ENCODE results near the gene TRIM5. TPM values are rescaled to one million over a fixed set of nuclear protein-coding genes. Genes with fewer than 3 reads are reported as not detected.

TRIM5 gene, protein sequence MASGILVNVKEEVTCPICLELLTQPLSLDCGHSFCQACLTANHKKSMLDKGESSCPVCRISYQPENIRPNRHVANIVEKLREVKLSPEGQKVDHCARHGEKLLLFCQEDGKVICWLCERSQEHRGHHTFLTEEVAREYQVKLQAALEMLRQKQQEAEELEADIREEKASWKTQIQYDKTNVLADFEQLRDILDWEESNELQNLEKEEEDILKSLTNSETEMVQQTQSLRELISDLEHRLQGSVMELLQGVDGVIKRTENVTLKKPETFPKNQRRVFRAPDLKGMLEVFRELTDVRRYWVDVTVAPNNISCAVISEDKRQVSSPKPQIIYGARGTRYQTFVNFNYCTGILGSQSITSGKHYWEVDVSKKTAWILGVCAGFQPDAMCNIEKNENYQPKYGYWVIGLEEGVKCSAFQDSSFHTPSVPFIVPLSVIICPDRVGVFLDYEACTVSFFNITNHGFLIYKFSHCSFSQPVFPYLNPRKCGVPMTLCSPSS
- 10 to 100 TPM; 16.3 to 24.4 (median 20.2) TPM for total RNA-seq
- 42.8 TPM for total RNA-seq (2013)

DNA sequence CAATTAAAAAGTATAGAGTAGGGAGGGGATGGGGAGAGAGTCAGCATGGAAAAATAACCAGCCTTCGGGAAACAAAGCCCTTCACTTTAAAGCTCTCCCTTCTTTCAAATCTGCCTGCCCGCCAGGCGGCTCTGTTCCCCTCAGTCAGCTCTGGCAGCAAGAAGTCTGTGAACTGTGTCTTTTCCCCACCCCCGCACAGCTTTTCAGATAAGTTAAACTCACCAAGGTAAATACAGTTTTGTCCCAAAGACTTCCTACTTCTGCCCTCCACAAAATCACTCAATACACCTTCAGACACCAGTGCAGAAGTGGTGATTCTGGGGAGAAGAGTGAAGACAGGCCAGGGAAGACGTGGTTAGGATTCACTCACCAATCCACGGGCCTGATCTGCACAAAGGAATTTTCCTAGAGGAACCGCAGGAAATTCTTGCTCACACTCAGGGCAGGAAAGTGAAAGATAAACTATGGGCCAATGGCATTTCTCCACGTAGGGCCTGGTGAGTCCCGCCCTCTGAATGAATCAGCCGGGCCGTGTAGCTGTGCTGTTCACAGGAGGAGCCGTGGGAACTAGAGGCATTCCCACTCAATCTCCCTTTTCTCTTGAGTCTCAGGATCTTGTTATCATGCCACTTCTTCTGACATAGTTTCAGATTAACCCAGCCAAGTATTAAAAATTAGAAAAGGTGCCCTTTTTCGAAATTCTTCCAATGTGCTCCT, at the start of gene TRIM5:
TRIM5 (minus strand) TSS at position 429 of the 717 bp plus-strand sequence. CDS start 4,897 bp downstream, outside the sequence.
- intact Hi-C loops (cut with micrococcal nuclease) = loop anchor here (1.0 to 10.0 kb wide), 6 partner anchors 16 to 1080 kb away; partner anchors contain the start of genes ARFIP2, CNGA4, FHIP1B and OR52N2
- Mint-ChIP-seq H3K4me1 (peaks cover 30 to 51% of the 10 kb centered on the region in 2 donors), H3K27ac (peak within 1 kb of the TSS; percentile 98), H3K36me3 (peaks cover 2% of the 10 kb centered on the region), H3K4me3 (peak within 1 kb of the TSS; percentile 99), H3K9me3 (no peaks in the 10 kb centered on the region), H3K27me3 (ENCODE audit: low read depth in 2 of 2) (no peaks in the 10 kb centered on the region)
- H3K27ac ChIP-seq (ENCODE audit: low read length) = peak within 1 kb of the TSS; percentile 90
- peak; percentile 81 to 86 (median 85) for ATAC-seq
- peak; percentile 58 for TF ChIP-seq CTCF (IDR thresholded peaks at IDR 0.05)
- peak; percentile 69 to 92 for DNase-seq
- no peaks in the 10 kb centered on the region for H3K27me3 ChIP-seq (ENCODE audit: control insufficient read depth, insufficient read depth, low read length)
- peaks cover 15% of the 10 kb centered on the region for H3K4me1 ChIP-seq (ENCODE audit: control insufficient read depth, insufficient read depth, low read length)
- under 1% methylated on average over 13 of the region's 13 CpGs for WGBS (ENCODE audit: insufficient coverage)
- no peaks in the 10 kb centered on the region for H3K9me3 ChIP-seq (ENCODE audit: control insufficient read depth, insufficient read depth, low read length)
- peak within 1 kb of the TSS; percentile 68 for H3K4me3 ChIP-seq (ENCODE audit: low read length)
- peaks cover 4% of the 10 kb centered on the region for H3K36me3 ChIP-seq (ENCODE audit: control insufficient read depth, insufficient read depth, low read length)

DNA sequence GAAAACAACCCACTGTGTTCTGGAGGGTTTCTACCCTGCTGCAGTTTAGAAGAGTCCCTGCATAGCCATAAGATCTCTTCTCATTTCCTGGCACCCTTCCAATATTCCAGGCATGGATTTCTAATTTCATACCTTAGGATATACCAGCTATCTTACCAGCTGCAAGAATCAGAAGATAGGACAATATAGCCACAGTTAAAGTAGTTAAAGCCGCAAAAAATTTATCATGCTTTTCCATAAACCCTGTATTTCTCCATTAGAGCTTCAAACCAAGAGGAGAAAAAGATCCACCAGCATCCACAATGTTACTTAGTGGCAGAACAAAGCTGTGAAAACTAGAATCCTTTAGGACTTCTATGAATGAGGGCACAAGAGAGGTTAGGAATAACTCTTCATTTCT, 42.8 kb upstream of the TRIM5 start:
- Histone ChIP-seq H3K27me3 (ENCODE audit: control insufficient read depth, insufficient read depth, low read length) (no peaks in the 10 kb centered on the region), H3K27ac (ENCODE audit: low read length) (no peak overlapping the region), H3K9me3 (ENCODE audit: control insufficient read depth, insufficient read depth, low read length) (no peaks in the 10 kb centered on the region), H3K36me3 (ENCODE audit: control insufficient read depth, insufficient read depth, low read length) (no peaks in the 10 kb centered on the region), H3K4me3 (ENCODE audit: low read length) (no peak overlapping the region), H3K4me1 (ENCODE audit: control insufficient read depth, insufficient read depth, low read length) (no peaks in the 10 kb centered on the region)
- no peak for DNase-seq
- Mint-ChIP-seq H3K27me3 (ENCODE audit: low read depth in 2 of 2) (peaks cover 4 to 12% of the 10 kb centered on the region in 2 donors), H3K4me3 (no peak overlapping the region), H3K4me1 (no peaks in the 10 kb centered on the region), H3K36me3 (no peaks in the 10 kb centered on the region), H3K9me3 (no peaks in the 10 kb centered on the region), H3K27ac (no peak overlapping the region)
- intact Hi-C loops (cut with micrococcal nuclease) = no loop called here
- no peak for TF ChIP-seq CTCF (IDR thresholded peaks at IDR 0.05)
- WGBS (ENCODE audit: insufficient coverage) = 100% methylated on average over 1 of the region's 1 CpG
- ATAC-seq = no peak

- Mint-ChIP-seq H3K36me3 (no peaks in the 10 kb centered on the region), H3K27ac (no peak overlapping the region), H3K9me3 (no peaks in the 10 kb centered on the region), H3K4me3 (no peak overlapping the region), H3K27me3 (ENCODE audit: low read depth in 2 of 2) (peaks cover 4 to 12% of the 10 kb centered on the region in 2 donors), H3K4me1 (no peaks in the 10 kb centered on the region)
- no peak overlapping the region for H3K27ac ChIP-seq (ENCODE audit: low read length)
- H3K4me3 ChIP-seq (ENCODE audit: low read length) = no peak overlapping the region
- DNase-seq = no peak
- TF ChIP-seq CTCF (IDR thresholded peaks at IDR 0.05) = no peak
- H3K4me1 ChIP-seq (ENCODE audit: control insufficient read depth, insufficient read depth, low read length) = no peaks in the 10 kb centered on the region
- WGBS (ENCODE audit: insufficient coverage) = 92% methylated on average over 1 of the region's 1 CpG
- H3K27me3 ChIP-seq (ENCODE audit: control insufficient read depth, insufficient read depth, low read length) = no peaks in the 10 kb centered on the region
- no peaks in the 10 kb centered on the region for H3K36me3 ChIP-seq (ENCODE audit: control insufficient read depth, insufficient read depth, low read length)
- no peaks in the 10 kb centered on the region for H3K9me3 ChIP-seq (ENCODE audit: control insufficient read depth, insufficient read depth, low read length)
- ATAC-seq = no peak
- intact Hi-C loops (cut with micrococcal nuclease) = no loop called here
These were observed 41.5 kb upstream of the TRIM5 start for GRCh38 chr11:5726351-5726750.

Measured in natural killer cell (primary cell).